VCaP (cell line): ENCODE results near the gene CARD9.

Source experiments
- H3K27ac ChIP-seq: fragments of 450-650 bp; 2 replicates; pipeline ENCODE4 v1.5.1; 2017
- TF ChIP-seq, protein P1 (sequence below): fragments of 450-650 bp; conservative IDR thresholded peaks from 2 replicates; pipeline ENCODE4 v1.5.1; 2017; ENCODE audit warnings: mild to moderate bottlenecking, moderate library complexity

The CARD9 gene

DNA sequence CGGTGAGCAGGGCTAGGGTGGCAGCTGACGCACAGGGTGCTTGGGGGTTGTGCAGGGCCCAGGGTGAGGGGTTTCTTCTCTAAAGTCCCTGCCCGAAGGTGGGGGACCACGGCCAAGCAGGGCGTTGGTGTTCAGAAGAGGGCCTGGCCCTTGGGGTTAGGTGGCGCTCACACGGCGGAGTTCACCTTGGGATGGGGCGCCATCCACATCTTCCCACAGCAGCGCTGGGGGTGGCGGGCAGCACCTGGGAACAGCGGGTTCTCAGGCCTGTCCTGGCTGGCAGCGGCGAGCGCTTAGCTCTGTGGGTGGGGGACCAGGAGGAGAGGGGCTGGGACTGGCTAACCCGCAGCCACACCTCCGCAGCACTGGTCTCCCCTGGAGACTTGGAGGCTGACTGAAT is 40.0 kb downstream of the CARD9 start:
- H3K27ac ChIP-seq, result no peak overlapping the region
- TF ChIP-seq, protein P1, sequence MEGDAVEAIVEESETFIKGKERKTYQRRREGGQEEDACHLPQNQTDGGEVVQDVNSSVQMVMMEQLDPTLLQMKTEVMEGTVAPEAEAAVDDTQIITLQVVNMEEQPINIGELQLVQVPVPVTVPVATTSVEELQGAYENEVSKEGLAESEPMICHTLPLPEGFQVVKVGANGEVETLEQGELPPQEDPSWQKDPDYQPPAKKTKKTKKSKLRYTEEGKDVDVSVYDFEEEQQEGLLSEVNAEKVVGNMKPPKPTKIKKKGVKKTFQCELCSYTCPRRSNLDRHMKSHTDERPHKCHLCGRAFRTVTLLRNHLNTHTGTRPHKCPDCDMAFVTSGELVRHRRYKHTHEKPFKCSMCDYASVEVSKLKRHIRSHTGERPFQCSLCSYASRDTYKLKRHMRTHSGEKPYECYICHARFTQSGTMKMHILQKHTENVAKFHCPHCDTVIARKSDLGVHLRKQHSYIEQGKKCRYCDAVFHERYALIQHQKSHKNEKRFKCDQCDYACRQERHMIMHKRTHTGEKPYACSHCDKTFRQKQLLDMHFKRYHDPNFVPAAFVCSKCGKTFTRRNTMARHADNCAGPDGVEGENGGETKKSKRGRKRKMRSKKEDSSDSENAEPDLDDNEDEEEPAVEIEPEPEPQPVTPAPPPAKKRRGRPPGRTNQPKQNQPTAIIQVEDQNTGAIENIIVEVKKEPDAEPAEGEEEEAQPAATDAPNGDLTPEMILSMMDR, result no peak

DNA sequence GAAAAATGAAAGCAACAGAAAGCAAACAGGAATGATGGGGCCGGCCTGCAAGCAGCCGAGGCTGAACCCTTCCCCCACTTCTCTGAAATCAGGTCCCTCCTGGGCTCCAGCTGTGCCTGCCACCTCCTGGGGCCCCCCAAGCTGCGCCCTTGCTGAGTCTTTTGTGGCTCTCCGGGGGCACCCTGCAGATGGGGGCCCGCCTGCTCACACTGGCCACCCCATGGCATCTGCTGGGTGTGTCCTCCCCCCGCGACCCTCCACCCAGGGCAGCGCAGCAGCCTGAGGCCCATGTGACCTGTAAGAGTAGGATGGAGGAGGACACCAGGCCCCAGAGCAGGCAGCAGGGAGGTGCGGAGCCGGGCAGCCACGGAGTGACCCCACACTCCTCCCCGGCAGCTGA is 40.4 kb downstream of the CARD9 start:
- H3K27ac ChIP-seq, result no peak overlapping the region
- TF ChIP-seq, protein P1, result no peak

DNA sequence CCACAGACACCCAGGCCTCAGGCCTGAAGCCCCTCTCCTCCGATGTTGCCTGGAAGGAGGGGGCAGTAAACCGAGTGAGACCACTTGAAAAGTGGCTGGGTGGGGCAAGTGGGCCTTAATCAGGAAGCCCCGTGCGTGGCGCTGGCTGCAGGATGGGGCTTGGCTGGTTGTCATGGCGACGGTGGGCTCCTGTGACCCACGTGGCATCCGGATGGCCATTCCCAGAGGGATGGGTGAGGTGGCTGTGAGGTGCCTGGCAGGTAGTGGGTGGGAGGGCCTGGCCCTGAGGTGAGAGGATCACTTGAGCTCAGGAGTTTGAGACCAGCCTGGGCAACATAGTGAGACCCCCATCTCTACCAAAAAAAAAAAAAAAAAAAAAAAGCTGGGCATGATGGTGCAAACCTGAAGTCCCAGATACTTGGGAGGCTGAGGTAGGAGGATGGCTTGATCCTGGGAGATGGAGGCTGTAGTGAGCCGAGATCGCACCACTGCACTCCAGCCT is 40.9 kb downstream of the CARD9 start:
- TF ChIP-seq, protein P1, result no peak
- H3K27ac ChIP-seq, result no peak overlapping the region

DNA sequence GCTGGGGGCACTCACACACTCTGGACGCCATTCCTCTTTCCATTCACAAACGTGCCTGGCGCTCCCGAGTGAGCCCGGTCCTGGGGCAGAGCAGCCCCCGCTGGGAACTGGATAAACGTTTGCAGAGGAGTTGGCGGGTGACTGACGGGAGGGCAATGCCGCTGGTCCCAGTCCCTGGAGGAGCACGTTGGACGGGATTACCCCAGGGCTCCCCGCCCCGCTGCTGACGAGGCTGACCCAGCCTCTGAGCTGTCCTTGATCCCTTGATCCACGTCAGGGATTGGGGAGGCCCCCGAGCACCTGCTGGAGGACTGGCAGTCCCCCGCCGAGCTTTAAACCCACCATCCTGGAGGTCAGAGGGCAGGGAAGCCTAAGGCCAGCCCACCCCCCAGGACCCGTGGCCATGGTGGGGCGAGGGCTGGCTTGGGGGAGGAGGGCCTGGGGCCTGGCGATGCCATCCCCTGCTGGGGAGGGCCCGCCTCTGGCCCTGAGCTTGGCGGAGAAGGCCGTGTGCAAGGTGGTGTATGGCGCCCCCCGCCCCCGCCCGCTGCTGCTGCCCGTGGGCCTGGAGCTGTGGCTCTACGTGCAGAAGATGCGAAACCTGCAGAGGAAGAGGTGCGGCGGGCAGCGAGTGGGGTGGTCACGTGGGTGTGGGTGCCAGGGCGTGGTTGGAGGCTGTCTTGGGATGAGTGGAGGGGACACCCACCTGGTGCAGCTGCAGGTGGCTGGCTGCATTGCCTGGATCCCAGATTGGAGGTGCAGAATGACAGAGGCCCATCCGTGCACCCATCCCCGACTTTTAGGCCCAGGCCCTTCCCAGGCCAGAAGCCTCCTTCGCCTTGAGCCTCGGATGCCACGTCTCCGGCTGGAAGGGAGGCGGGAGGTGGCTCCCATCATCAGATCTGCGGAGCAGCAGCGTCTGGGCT is 41.6 kb downstream of the CARD9 start:
- TF ChIP-seq, protein P1, result no peak
- peak overlapping the region; percentile 11; the same call in 1 of the 2 replicates for H3K27ac ChIP-seq

DNA sequence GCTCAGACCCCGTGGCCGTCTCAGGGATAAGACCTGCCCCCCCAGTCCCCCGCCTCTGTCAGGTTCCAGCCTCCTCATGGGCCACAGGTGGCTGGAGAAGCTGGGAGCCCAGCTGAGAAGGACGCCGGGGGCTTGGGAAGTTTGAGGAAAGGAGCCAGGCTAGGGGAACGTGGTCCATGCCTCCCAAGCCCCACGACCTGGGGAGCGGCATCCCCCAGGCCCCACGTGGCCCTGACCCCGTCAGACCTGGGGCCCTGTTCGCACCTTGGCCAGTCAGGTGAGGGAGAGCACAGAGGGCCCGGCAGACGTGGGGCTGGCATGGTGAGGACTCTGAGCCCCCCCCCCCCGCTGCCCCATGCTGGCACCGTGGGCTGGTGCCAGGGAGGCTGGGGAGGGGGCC is 42.4 kb downstream of the CARD9 start:
- peak overlapping the region; percentile 11; the same call in 1 of the 2 replicates for H3K27ac ChIP-seq
- TF ChIP-seq, protein P1, result no peak

DNA sequence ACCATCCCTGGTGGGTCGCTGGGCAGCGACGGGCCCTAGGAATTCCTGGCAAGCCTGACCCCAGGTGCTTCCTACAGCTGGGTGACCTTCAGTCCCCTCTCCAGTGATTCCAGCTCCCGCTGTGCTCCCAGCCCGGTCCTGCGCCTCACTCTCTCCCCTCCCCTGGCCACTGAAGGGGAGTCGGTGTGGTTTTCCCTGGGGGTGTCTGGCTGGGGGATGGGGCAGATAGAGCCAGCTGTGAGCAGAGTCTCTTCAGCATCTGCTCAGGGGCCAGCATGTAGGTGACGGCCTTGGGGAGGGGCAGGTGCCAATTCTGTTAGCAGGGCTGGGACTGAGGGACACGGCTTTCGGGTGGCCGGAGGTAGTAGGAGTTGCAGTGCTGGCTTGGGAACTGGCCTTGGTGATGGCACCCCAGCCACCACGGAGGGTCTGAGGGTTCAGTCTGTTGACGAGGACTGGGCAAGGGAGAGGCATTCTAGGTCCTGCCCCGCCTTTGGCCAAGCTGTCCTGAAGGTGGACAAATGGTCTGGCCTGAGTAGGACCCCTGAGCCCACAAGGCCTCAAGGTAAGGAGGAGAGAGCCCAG is 43.0 kb downstream of the CARD9 start:
- H3K27ac ChIP-seq, result peak overlapping the region; percentile 21; the same call in 1 of the 2 replicates
- TF ChIP-seq, protein P1, result no peak

DNA sequence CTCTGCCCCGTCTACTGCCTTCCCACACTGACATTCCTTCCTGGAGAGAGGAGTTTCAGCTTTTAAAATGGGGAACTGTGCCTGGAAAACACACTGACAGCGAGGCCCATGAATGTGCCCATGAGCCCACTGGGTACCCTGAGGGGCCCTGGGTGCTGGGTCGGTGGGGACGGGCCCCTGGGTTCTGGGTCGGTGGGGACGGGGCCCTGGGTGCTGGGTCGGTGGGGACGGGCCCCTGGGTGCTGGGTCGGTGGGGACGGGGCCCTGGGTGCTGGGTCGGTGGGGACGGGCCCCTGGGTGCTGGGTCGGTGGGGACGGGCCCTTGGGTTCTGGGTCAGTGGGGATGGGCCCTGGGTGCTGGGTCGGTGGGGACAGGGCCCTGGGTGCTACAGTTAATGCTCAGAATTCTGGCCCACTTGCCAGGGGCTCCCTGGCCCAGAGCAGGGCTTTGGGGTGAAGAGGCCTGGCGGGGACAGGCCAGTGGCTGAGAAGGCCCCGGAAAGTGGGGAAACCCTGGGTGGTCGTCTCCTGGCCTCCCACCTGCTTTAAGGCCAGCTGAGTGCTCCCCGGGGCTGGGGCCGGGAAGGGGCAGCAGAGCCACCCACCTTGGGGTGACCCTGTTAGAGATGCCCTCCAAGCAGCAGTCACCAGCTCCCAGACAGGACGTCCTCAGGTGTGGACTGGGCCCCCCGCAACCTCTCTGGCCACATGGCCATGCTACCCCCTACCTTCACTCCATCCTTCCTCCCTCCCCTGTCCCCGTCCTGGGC is 43.6 kb downstream of the CARD9 start:
- TF ChIP-seq, protein P1, result no peak
- H3K27ac ChIP-seq, result peak overlapping the region; percentile 84
